ENCODE measurements around the gene NRXN3. TPM values are rescaled to one million over a fixed set of nuclear protein-coding genes. Genes with fewer than 3 reads are reported as not detected.
"Not testable (repeated sequence)": the region's sequence is repeated elsewhere in the genome, so short reads cannot be mapped to it uniquely, and the experiment has no call there.

NRXN3 gene
- total RNA-seq, 6 experiments from 2014 or later = 0.07 to 0.28 (median 0.11) TPM; not detected in 2

DNA sequence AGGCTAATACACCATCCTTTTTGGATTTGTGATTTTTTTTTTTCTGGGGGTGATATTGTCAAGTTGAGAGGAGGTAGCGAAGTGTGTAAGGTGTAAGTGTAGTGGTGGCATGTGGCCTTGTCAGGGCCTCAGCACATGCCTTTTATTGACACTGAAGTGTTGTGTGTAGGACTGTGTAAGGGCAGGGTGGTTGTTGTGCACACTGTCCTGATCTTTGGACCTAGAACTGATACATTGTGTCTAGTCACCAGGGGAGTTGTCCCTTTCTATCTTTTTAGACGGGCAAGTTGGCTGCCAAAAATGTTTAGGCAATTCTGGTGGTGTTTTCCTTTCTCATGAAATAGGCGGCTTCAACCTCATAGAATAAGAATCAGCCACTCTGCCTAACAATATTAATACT lies 244.0 kb downstream of the NRXN3 start:
- H3K4me3 Mint-ChIP-seq = no peak overlapping the region
- H3K9me3 Mint-ChIP-seq = peaks cover 23% of the 10 kb centered on the region
- H3K4me1 Mint-ChIP-seq (ENCODE audit: low read depth) = no peaks in the 10 kb centered on the region
- no peaks in the 10 kb centered on the region; the same call in 1 of the 2 replicates for H3K36me3 Mint-ChIP-seq (ENCODE audit: low read depth)
- H3K27me3 Mint-ChIP-seq (ENCODE audit: insufficient read depth) = peaks cover 2% of the 10 kb centered on the region; the same call in 1 of the 2 replicates
- TF ChIP-seq CTCF (IDR thresholded peaks at IDR 0.05) = no peak
- no peak for DNase-seq
- H3K27ac Mint-ChIP-seq = no peak overlapping the region

- Mint-ChIP-seq H3K4me3 (no peak overlapping the region), H3K36me3 (ENCODE audit: low read depth) (no peaks in the 10 kb centered on the region; the same call in 1 of the 2 replicates), H3K27me3 (ENCODE audit: insufficient read depth) (peaks cover 5% of the 10 kb centered on the region; the same call in 1 of the 2 replicates), H3K9me3 (peaks cover 48% of the 10 kb centered on the region), H3K27ac (no peak overlapping the region), H3K4me1 (ENCODE audit: low read depth) (no peaks in the 10 kb centered on the region)
- DNase-seq = no peak
- TF ChIP-seq CTCF (IDR thresholded peaks at IDR 0.05) = no peak
These were observed 247.4 kb downstream of the NRXN3 start for GRCh38 chr14:78417532-78417931.

DNA sequence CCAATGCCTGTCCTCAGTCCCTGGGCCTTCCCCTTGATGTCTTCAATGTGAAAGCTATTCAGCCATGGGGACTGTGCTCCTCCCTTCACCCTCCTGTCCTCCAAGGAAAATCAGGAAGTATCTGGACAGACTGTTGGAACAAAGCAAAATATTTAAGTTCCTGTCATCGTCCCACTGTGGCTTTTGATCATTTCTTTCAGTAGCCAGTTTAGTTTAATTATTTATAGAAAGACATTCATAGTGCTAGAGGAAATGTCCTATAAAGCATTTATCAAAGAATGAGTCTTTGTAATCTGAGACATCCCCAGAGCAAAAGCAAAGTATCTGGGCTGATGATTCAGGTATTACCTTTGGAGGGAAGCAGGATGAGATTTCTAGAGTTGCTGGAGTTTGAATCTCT lies 254.1 kb downstream of the NRXN3 start:
- no peak for DNase-seq
- peaks cover 63% of the 10 kb centered on the region for H3K9me3 Mint-ChIP-seq
- TF ChIP-seq CTCF (IDR thresholded peaks at IDR 0.05) = no peak
- no peak overlapping the region for H3K27ac Mint-ChIP-seq
- no peaks in the 10 kb centered on the region for H3K36me3 Mint-ChIP-seq (ENCODE audit: low read depth)
- peaks cover 4% of the 10 kb centered on the region; the same call in 1 of the 2 replicates for H3K27me3 Mint-ChIP-seq (ENCODE audit: insufficient read depth)
- H3K4me3 Mint-ChIP-seq = no peak overlapping the region
- no peaks in the 10 kb centered on the region for H3K4me1 Mint-ChIP-seq (ENCODE audit: low read depth)

GRCh38 chr14:78425330-78425729 lies 255.2 kb downstream of the NRXN3 start:
- Mint-ChIP-seq H3K27ac (no peak overlapping the region), H3K27me3 (ENCODE audit: insufficient read depth) (peaks cover 4% of the 10 kb centered on the region; the same call in 1 of the 2 replicates), H3K4me1 (ENCODE audit: low read depth) (no peaks in the 10 kb centered on the region), H3K36me3 (ENCODE audit: low read depth) (no peaks in the 10 kb centered on the region), H3K9me3 (peaks cover 58% of the 10 kb centered on the region), H3K4me3 (no peak overlapping the region)
- no peak for DNase-seq
- TF ChIP-seq CTCF (IDR thresholded peaks at IDR 0.05) = no peak

DNA sequence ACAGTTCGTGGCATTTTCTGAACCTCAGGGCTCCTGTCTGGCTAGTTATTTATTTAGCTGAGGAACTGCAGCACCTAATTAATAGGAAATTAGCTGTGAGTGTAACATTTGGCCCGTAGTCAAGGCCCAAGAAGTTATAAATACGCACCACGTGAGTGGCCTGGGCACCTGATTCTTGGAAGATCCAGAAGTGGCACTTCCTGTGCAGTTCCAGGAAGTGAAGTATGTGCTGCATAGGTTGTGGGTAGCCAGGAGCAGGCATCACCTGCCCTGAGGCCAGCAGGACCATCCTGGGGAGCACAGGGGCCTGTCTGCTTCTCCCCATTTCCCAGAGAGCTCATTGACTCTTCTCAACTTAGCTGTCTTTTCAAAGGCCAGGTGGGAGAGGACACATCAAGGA lies 255.6 kb downstream of the NRXN3 start:
- no peaks in the 10 kb centered on the region for H3K36me3 Mint-ChIP-seq (ENCODE audit: low read depth)
- TF ChIP-seq CTCF (IDR thresholded peaks at IDR 0.05) = no peak
- H3K4me1 Mint-ChIP-seq (ENCODE audit: low read depth) = no peaks in the 10 kb centered on the region
- no peak overlapping the region for H3K4me3 Mint-ChIP-seq
- DNase-seq = no peak
- no peak overlapping the region for H3K27ac Mint-ChIP-seq
- H3K27me3 Mint-ChIP-seq (ENCODE audit: insufficient read depth) = peaks cover under 1% of the 10 kb centered on the region; the same call in 1 of the 2 replicates
- H3K9me3 Mint-ChIP-seq = peaks cover 54% of the 10 kb centered on the region

- Mint-ChIP-seq H3K9me3 (peaks cover 46% of the 10 kb centered on the region), H3K27me3 (ENCODE audit: insufficient read depth) (no peaks in the 10 kb centered on the region; the same call in 1 of the 2 replicates), H3K4me1 (ENCODE audit: low read depth) (no peaks in the 10 kb centered on the region), H3K27ac (no peak overlapping the region), H3K4me3 (no peak overlapping the region), H3K36me3 (ENCODE audit: low read depth) (no peaks in the 10 kb centered on the region; the same call in 1 of the 2 replicates)
- DNase-seq = no peak
- no peak for TF ChIP-seq CTCF (IDR thresholded peaks at IDR 0.05)
These were observed 261.9 kb downstream of the NRXN3 start for GRCh38 chr14:78432046-78432445.

DNA sequence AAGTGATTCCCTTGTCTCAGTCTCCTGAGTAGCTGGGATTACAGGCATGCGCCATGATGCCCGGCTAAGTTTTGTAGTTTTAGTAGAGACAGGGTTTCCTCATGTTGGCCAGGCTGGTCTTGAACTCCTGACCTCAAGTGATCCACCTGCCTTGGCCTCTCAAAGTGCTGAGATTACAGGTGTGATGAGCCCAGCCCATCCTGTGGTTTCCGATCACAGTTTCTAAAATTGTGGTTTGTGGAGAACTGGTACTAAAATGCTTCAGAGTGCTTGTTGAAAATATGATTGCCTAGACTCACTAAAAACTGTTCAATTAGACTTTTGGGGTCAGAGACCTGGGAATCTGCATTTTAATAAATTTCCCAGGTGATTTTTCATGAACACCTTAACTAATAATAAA lies 267.3 kb downstream of the NRXN3 start:
- H3K9me3 Mint-ChIP-seq = peaks cover 61% of the 10 kb centered on the region
- H3K27me3 Mint-ChIP-seq (ENCODE audit: insufficient read depth); H3K4me3 Mint-ChIP-seq; H3K27ac Mint-ChIP-seq; H3K4me1 Mint-ChIP-seq (ENCODE audit: low read depth); H3K36me3 Mint-ChIP-seq (ENCODE audit: low read depth); DNase-seq: not testable (repeated sequence)
